NCI-H1436 treated with DMSO at 0.1 percent for 48 hours (cell line): Measurements from ENCODE around the gene SERF2.
"Not testable (repeated sequence)": the region's sequence is repeated elsewhere in the genome, so short reads cannot be mapped to it uniquely, and the experiment has no call there.

Experiments
- DNase-seq: peaks from one replicate; lab custom pipeline; 2025; lab: John Stamatoyannopoulos, UW

The SERF2 gene

GRCh38 chr15:43791993-43792760 is at the start of gene SERF2:
Gene SERF2 (plus strand): TSS chr15:43792320. CDS start chr15:43792377, 57 bp downstream.
- peak; percentile 90 for DNase-seq

GRCh38 chr15:43746245-43746902 is 45.7 kb upstream of the SERF2 start, which contains the start of gene PDIA3:
Gene PDIA3 (plus strand): TSS chr15:43746438. CDS start chr15:43746540, 102 bp downstream.
- DNase-seq = peak; percentile 33

- DNase-seq = not testable (repeated sequence)
Observed at GRCh38 chr15:43746903-43747309, 45.2 kb upstream of the SERF2 start.

GRCh38 chr15:43748376-43748775 is 43.7 kb upstream of the SERF2 start:
- no peak for DNase-seq

- DNase-seq = no peak
Observed at GRCh38 chr15:43749690-43750345, 42.3 kb upstream of the SERF2 start.

- no peak for DNase-seq
Observed at GRCh38 chr15:43751885-43752284, 40.2 kb upstream of the SERF2 start.

GRCh38 chr15:43762824-43763223 is 29.3 kb upstream of the SERF2 start:
- DNase-seq = no peak

- DNase-seq = no peak
Observed at GRCh38 chr15:43763819-43764446, 28.2 kb upstream of the SERF2 start.

GRCh38 chr15:43769584-43770228 is 22.4 kb upstream of the SERF2 start:
- DNase-seq = no peak

GRCh38 chr15:43771816-43772215 is 20.3 kb upstream of the SERF2 start:
- DNase-seq = no peak

GRCh38 chr15:43772624-43773023 is 19.5 kb upstream of the SERF2 start:
- no peak for DNase-seq

GRCh38 chr15:43774062-43774461 is 18.1 kb upstream of the SERF2 start:
- DNase-seq = no peak

GRCh38 chr15:43775411-43775965 is 16.6 kb upstream of the SERF2 start:
- no peak for DNase-seq

GRCh38 chr15:43776101-43776717 is 15.9 kb upstream of the SERF2 start:
- peak; percentile 66 for DNase-seq

GRCh38 chr15:43776718-43777266 is 15.3 kb upstream of the SERF2 start, which contains the start of gene ELL3:
Gene ELL3 (minus strand): TSS chr15:43776966. CDS start chr15:43776901, 65 bp downstream.
- DNase-seq = peak; percentile 49

- DNase-seq = peak; percentile 30
Observed at GRCh38 chr15:43777267-43777914, 14.7 kb upstream of the SERF2 start.

GRCh38 chr15:43779016-43779415 is 13.1 kb upstream of the SERF2 start:
- DNase-seq = no peak

GRCh38 chr15:43789409-43789808 is 2.7 kb upstream of the SERF2 start:
- DNase-seq = no peak

- DNase-seq = no peak
Observed at GRCh38 chr15:43792761-43793476, 799 bp downstream of the SERF2 start.
